Liver (tissue), 9 donors: Measurements from ENCODE around the gene MCM10. TPM values are rescaled to one million over a fixed set of nuclear protein-coding genes. Genes with fewer than 3 reads are reported as not detected.

Source experiments
- DNase-seq: peaks from one replicate; pipeline ENCODE4 v3.0.0-alpha.2; 2017; ENCODE audit warnings: low spot score
- H3K27ac ChIP-seq, 2 donors: one replicate each; pipeline ENCODE4 v1.7.0; 2013; ENCODE audit warnings: inconsistent platforms in 2 of 2, low read length in 2 of 2, control low read depth in 1 of 2, low read depth in 1 of 2, mild to moderate bottlenecking in 1 of 2
- H3K27me3 ChIP-seq, 4 donors: one replicate each; pipeline versions ENCODE4 v1.6.1 to v1.7.0; 2013; ENCODE audit warnings: low read length in 3 of 4, inconsistent platforms in 1 of 4, mild to moderate bottlenecking in 1 of 4, moderate library complexity in 1 of 4; ENCODE audit not compliant: control insufficient read depth in 4 of 4, insufficient read depth in 4 of 4
- H3K36me3 ChIP-seq, 4 donors: one replicate each; pipeline versions ENCODE4 v1.6.1 to v1.7.0; 2013; ENCODE audit warnings: low read length in 3 of 4, mild to moderate bottlenecking in 3 of 4, low read depth in 1 of 4, moderate library complexity in 1 of 4; ENCODE audit not compliant: control insufficient read depth in 4 of 4, insufficient read depth in 3 of 4
- H3K4me1 ChIP-seq, 4 donors: one replicate each; pipeline versions ENCODE4 v1.6.1 to v1.7.0; 2013; ENCODE audit warnings: low read length in 3 of 4, mild to moderate bottlenecking in 3 of 4, moderate library complexity in 1 of 4; ENCODE audit not compliant: control insufficient read depth in 4 of 4, insufficient read depth in 4 of 4
- H3K4me3 ChIP-seq, 3 donors: one replicate each; pipeline versions ENCODE4 v1.6.1 to v1.7.0; 2013; ENCODE audit warnings: low read length in 3 of 3, control low read depth in 1 of 3, low read depth in 1 of 3, mild to moderate bottlenecking in 1 of 3
- H3K9ac ChIP-seq, 2 donors: one replicate each; pipeline ENCODE4 v1.7.0; 2013; ENCODE audit warnings: low read length in 2 of 2, mild to moderate bottlenecking in 2 of 2, moderate library complexity in 2 of 2, control low read depth in 1 of 2, low read depth in 1 of 2
- H3K9me3 ChIP-seq, 4 donors: one replicate each; pipeline versions ENCODE4 v1.6.1 to v1.7.0; 2013; ENCODE audit warnings: low read length in 3 of 4; ENCODE audit not compliant: control insufficient read depth in 4 of 4
- EGR1 ChIP-seq, 2 donors: IDR thresholded peaks; 2 replicates each; pipeline ENCODE4 v1.6.1; 2016 to 2018; ENCODE audit warnings: antibody characterized with exemption in 2 of 2, low read depth in 2 of 2
- FOXA1 ChIP-seq: IDR thresholded peaks from 2 replicates; pipeline ENCODE4 v1.6.1; 2016; ENCODE audit warnings: antibody characterized with exemption
- FOXA2 ChIP-seq: IDR thresholded peaks from 2 replicates; pipeline ENCODE4 v1.6.1; 2016; ENCODE audit warnings: antibody characterized with exemption
- GABPA ChIP-seq, 2 donors: IDR thresholded peaks in 1 of 2; conservative IDR thresholded peaks in 1 of 2; 2 replicates each; pipeline ENCODE4 v1.6.1; 2016; ENCODE audit warnings: antibody characterized with exemption in 2 of 2, mild to moderate bottlenecking in 1 of 2, moderate library complexity in 1 of 2
- HNF4A ChIP-seq, 2 donors: conservative IDR thresholded peaks; 2 replicates each; pipeline ENCODE4 v1.6.1; 2016; ENCODE audit warnings: antibody characterized with exemption in 2 of 2, mild to moderate bottlenecking in 2 of 2
- HNF4G ChIP-seq: IDR thresholded peaks from 2 replicates; pipeline ENCODE4 v1.6.1; 2016; ENCODE audit warnings: antibody characterized with exemption
- JUND ChIP-seq, 2 donors: IDR thresholded peaks; 2 replicates each; pipeline ENCODE4 v1.6.1; 2016; ENCODE audit warnings: antibody characterized with exemption in 2 of 2
- NR2F2 ChIP-seq: IDR thresholded peaks from 2 replicates; pipeline ENCODE4 v1.6.1; 2016; ENCODE audit warnings: antibody characterized with exemption
- RAD21 ChIP-seq, 2 donors: IDR thresholded peaks; 2 replicates each; pipeline ENCODE4 v1.6.1; 2016; ENCODE audit warnings: antibody characterized with exemption in 2 of 2, mild to moderate bottlenecking in 2 of 2
- RXRA ChIP-seq, 2 donors: IDR thresholded peaks; 2 replicates each; pipeline ENCODE4 v1.6.1; 2017 to 2018; ENCODE audit warnings: antibody characterized with exemption in 2 of 2, mild to moderate bottlenecking in 1 of 2
- SP1 ChIP-seq: IDR thresholded peaks from 2 replicates; pipeline ENCODE4 v1.6.1; 2018; ENCODE audit warnings: antibody characterized with exemption, mild to moderate bottlenecking
- TAF1 ChIP-seq: conservative IDR thresholded peaks from 2 replicates; pipeline ENCODE4 v1.6.1; 2016; ENCODE audit warnings: antibody characterized with exemption, mild to moderate bottlenecking
- YY1 ChIP-seq: IDR thresholded peaks from 2 replicates; pipeline ENCODE4 v1.6.1; 2016; ENCODE audit warnings: antibody characterized with exemption, mild to moderate bottlenecking
- WGBS: extraction: QIAGEN DNeasy Blood & Tissue Kit; methylation state at CpG from one replicate; pipeline ENCODE4 v1.1.7; 2013; 5-methylcytosine and 5-hydroxymethylcytosine counted together
- polyA plus RNA-seq, 2 donors: library from polyadenylated mRNA; stranded (reverse) in 1 of 2; unstranded in 1 of 2; fragments of 200-250 nt in 1 of 2; fragments of >200 nt in 1 of 2; fragmentation: Nextera tagmentation in 1 of 2; extraction: Ambion mirVana in 1 of 2; gene quantifications; one replicate each; pipeline versions ENCODE4 v1.2.1 to v1.2.3, GENCODE V29; 2013 to 2015
- total RNA-seq, 2 donors: library from RNA; depleted of rRNA; stranded (reverse); fragments of >200 nt; gene quantifications; one replicate each; pipeline ENCODE4 v1.2.3, GENCODE V29; 2014
- TF ChIP-seq, protein P1 (sequence below): IDR thresholded peaks from 2 replicates; pipeline ENCODE4 v1.6.1; 2016; ENCODE audit warnings: antibody characterized with exemption
- TF ChIP-seq, protein P2 (sequence below): fragments of 150-350 bp; IDR thresholded peaks from 2 replicates; pipeline ENCODE4 v1.5.1; 2017; ENCODE audit warnings: improper control_type of control experiment, low read depth, low read length; ENCODE audit not compliant: missing input control
- TF ChIP-seq, protein P3 (sequence below): IDR thresholded peaks from 2 replicates; pipeline ENCODE4 v1.6.1; 2016; ENCODE audit warnings: antibody characterized with exemption
- TF ChIP-seq, protein P4 (sequence below): IDR thresholded peaks from 2 replicates; pipeline ENCODE4 v1.6.1; 2016; ENCODE audit warnings: antibody characterized with exemption, mild to moderate bottlenecking
- TF ChIP-seq, protein P5 (sequence below): IDR thresholded peaks from 2 replicates; pipeline ENCODE4 v1.6.1; 2016; ENCODE audit warnings: antibody characterized with exemption
- donor health status: healthy.
- donor health status: healthy.
- donor health status: healthy.
- donor health status: healthy.
- donor health status: healthy.

Gene MCM10
- total and polyA plus RNA-seq, 4 donors: under 0.01 to 10.0 (median 0.34) TPM

DNA sequence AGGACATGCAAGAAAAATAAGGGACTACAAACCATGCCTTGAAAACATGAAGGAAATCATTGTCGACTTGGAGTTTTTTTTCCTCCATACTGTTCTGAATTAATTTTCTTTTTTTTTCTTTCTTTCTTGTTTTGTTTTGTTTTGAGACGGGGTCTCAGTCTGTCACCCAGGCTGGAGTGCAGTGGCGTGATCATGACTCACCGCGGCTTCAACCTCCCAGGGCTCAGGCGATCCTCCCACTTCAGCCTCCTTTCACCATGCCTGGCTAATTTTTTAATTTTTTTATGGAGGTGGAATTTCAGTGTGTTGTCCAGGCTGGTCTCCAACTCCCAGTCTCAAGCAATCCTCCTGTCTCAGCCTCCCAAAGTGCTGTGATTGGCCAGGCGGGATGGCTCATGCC lies 61.2 kb downstream of the MCM10 start:
- 97% methylated on average over 7 of the region's 7 CpGs for WGBS
- Histone ChIP-seq H3K9ac (no peak overlapping the region), H3K4me3 (no peak overlapping the region), H3K27ac (no peak overlapping the region), H3K27me3 (no peaks in the 10 kb centered on the region), H3K36me3 (no peaks in the 10 kb centered on the region), H3K9me3 (no peaks in the 10 kb centered on the region), H3K4me1 (peaks cover 0 to 2% (median 0%) of the 10 kb centered on the region in 4 donors)
- DNase-seq: no peak
- no peak for TF ChIP-seq FOXA1
- TF ChIP-seq EGR1 (IDR thresholded peaks at IDR 0.05; ENCODE audit: low read depth in 2 of 2): no peak
- TF ChIP-seq YY1: no peak
- TF ChIP-seq JUND (IDR thresholded peaks at IDR 0.05): no peak
- TF ChIP-seq HNF4G: no peak
- TF ChIP-seq GABPA (IDR thresholded peaks at IDR 0.05 in 1 of 2, conservative IDR thresholded peaks at IDR 0.05 in 1 of 2): no peak
- no peak for TF ChIP-seq SP1
- TF ChIP-seq, protein P1, sequence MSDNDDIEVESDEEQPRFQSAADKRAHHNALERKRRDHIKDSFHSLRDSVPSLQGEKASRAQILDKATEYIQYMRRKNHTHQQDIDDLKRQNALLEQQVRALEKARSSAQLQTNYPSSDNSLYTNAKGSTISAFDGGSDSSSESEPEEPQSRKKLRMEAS: no peak
- no peak for TF ChIP-seq RAD21 (IDR thresholded peaks at IDR 0.05)
- TF ChIP-seq, protein P2, sequence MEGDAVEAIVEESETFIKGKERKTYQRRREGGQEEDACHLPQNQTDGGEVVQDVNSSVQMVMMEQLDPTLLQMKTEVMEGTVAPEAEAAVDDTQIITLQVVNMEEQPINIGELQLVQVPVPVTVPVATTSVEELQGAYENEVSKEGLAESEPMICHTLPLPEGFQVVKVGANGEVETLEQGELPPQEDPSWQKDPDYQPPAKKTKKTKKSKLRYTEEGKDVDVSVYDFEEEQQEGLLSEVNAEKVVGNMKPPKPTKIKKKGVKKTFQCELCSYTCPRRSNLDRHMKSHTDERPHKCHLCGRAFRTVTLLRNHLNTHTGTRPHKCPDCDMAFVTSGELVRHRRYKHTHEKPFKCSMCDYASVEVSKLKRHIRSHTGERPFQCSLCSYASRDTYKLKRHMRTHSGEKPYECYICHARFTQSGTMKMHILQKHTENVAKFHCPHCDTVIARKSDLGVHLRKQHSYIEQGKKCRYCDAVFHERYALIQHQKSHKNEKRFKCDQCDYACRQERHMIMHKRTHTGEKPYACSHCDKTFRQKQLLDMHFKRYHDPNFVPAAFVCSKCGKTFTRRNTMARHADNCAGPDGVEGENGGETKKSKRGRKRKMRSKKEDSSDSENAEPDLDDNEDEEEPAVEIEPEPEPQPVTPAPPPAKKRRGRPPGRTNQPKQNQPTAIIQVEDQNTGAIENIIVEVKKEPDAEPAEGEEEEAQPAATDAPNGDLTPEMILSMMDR: no peak
- TF ChIP-seq, protein P3, sequence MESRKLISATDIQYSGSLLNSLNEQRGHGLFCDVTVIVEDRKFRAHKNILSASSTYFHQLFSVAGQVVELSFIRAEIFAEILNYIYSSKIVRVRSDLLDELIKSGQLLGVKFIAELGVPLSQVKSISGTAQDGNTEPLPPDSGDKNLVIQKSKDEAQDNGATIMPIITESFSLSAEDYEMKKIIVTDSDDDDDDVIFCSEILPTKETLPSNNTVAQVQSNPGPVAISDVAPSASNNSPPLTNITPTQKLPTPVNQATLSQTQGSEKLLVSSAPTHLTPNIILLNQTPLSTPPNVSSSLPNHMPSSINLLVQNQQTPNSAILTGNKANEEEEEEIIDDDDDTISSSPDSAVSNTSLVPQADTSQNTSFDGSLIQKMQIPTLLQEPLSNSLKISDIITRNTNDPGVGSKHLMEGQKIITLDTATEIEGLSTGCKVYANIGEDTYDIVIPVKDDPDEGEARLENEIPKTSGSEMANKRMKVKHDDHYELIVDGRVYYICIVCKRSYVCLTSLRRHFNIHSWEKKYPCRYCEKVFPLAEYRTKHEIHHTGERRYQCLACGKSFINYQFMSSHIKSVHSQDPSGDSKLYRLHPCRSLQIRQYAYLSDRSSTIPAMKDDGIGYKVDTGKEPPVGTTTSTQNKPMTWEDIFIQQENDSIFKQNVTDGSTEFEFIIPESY: no peak
- no peak for TF ChIP-seq RXRA (IDR thresholded peaks at IDR 0.05)
- TF ChIP-seq, protein P4, sequence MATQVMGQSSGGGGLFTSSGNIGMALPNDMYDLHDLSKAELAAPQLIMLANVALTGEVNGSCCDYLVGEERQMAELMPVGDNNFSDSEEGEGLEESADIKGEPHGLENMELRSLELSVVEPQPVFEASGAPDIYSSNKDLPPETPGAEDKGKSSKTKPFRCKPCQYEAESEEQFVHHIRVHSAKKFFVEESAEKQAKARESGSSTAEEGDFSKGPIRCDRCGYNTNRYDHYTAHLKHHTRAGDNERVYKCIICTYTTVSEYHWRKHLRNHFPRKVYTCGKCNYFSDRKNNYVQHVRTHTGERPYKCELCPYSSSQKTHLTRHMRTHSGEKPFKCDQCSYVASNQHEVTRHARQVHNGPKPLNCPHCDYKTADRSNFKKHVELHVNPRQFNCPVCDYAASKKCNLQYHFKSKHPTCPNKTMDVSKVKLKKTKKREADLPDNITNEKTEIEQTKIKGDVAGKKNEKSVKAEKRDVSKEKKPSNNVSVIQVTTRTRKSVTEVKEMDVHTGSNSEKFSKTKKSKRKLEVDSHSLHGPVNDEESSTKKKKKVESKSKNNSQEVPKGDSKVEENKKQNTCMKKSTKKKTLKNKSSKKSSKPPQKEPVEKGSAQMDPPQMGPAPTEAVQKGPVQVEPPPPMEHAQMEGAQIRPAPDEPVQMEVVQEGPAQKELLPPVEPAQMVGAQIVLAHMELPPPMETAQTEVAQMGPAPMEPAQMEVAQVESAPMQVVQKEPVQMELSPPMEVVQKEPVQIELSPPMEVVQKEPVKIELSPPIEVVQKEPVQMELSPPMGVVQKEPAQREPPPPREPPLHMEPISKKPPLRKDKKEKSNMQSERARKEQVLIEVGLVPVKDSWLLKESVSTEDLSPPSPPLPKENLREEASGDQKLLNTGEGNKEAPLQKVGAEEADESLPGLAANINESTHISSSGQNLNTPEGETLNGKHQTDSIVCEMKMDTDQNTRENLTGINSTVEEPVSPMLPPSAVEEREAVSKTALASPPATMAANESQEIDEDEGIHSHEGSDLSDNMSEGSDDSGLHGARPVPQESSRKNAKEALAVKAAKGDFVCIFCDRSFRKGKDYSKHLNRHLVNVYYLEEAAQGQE: no peak
- TF ChIP-seq HNF4A (conservative IDR thresholded peaks at IDR 0.05): no peak
- no peak for TF ChIP-seq FOXA2
- TF ChIP-seq NR2F2: no peak

DNA sequence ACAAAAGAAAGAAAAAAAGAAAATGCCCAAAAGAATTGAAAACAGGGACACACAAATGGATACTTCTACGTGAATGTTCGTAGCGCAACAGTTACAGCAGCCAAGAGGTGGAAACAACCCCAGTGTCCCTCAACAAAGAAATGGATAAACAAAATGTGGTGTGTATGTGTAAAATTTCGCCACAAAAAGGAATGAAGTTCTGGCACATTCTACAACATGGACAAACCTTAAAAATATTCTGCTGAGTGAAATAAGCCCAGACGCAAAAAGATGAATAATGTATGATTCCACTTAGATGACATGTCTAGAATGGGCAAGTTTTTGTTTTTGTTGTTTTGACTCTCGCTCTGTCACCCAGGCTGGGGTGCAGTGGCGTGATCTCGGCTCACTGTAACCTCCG lies 61.9 kb downstream of the MCM10 start:
- Histone ChIP-seq H3K4me3 (no peak overlapping the region), H3K4me1 (peaks cover 0 to 2% (median 0%) of the 10 kb centered on the region in 4 donors), H3K9ac (no peak overlapping the region), H3K9me3 (no peaks in the 10 kb centered on the region), H3K36me3 (no peaks in the 10 kb centered on the region), H3K27ac (no peak overlapping the region), H3K27me3 (no peaks in the 10 kb centered on the region)
- no peak for DNase-seq
- whole genome bisulfite sequencing: 95% methylated on average over 9 of the region's 9 CpGs
- TF ChIP-seq, protein P5, sequence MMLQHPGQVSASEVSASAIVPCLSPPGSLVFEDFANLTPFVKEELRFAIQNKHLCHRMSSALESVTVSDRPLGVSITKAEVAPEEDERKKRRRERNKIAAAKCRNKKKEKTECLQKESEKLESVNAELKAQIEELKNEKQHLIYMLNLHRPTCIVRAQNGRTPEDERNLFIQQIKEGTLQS: no peak
- no peak for TF ChIP-seq GABPA (IDR thresholded peaks at IDR 0.05 in 1 of 2, conservative IDR thresholded peaks at IDR 0.05 in 1 of 2)
- no peak for TF ChIP-seq SP1
- TF ChIP-seq FOXA2: no peak
- TF ChIP-seq, protein P4: no peak
- TF ChIP-seq, protein P2: no peak
- TF ChIP-seq NR2F2: no peak
- TF ChIP-seq, protein P1: no peak
- TF ChIP-seq RAD21 (IDR thresholded peaks at IDR 0.05): no peak
- no peak for TF ChIP-seq TAF1
- TF ChIP-seq RXRA (IDR thresholded peaks at IDR 0.05): no peak
- TF ChIP-seq YY1: no peak
- TF ChIP-seq FOXA1: no peak
